Measurements from ENCODE around the gene GPC5. TPM values are rescaled to one million over a fixed set of nuclear protein-coding genes. Genes with fewer than 3 reads are reported as not detected.
"Not testable (repeated sequence)": the region's sequence is repeated elsewhere in the genome, so short reads cannot be mapped to it uniquely, and the experiment has no call there.

GPC5 gene
- total RNA-seq, 1 donor from 2014 or later: 0.57 TPM

- Mint-ChIP-seq H3K27me3 (no peaks in the 10 kb centered on the region), H3K4me3 (ENCODE audit: low read depth) (no peak overlapping the region), H3K4me1 (ENCODE audit: low read depth) (peaks cover 6% of the 10 kb centered on the region), H3K27ac (no peak overlapping the region), H3K36me3 (ENCODE audit: insufficient read depth) (no peaks in the 10 kb centered on the region), H3K9me3 (ENCODE audit: low read depth) (no peaks in the 10 kb centered on the region)
- DNase-seq (ENCODE audit: low spot score, unreplicated experiment): no peak
- TF ChIP-seq CTCF (IDR thresholded peaks at IDR 0.05; ENCODE audit: unreplicated experiment): no peak
These were observed 19.4 kb downstream of the GPC5 start for GRCh38 chr13:91417660-91418325.

- Mint-ChIP-seq H3K4me1 (ENCODE audit: low read depth) (no peaks in the 10 kb centered on the region), H3K9me3 (ENCODE audit: low read depth) (peaks cover 26% of the 10 kb centered on the region), H3K27me3 (no peaks in the 10 kb centered on the region), H3K4me3 (ENCODE audit: low read depth) (no peak overlapping the region), H3K27ac (no peak overlapping the region), H3K36me3 (ENCODE audit: insufficient read depth) (peaks cover 2% of the 10 kb centered on the region)
- no peak for DNase-seq (ENCODE audit: low spot score, unreplicated experiment)
- no peak for TF ChIP-seq CTCF (IDR thresholded peaks at IDR 0.05; ENCODE audit: unreplicated experiment)
These were observed 28.5 kb downstream of the GPC5 start for GRCh38 chr13:91426913-91427312.

GRCh38 chr13:91438674-91439073 is 40.3 kb downstream of the GPC5 start:
- not testable (repeated sequence) for H3K27ac Mint-ChIP-seq; H3K36me3 Mint-ChIP-seq (ENCODE audit: insufficient read depth); H3K27me3 Mint-ChIP-seq; H3K4me1 Mint-ChIP-seq (ENCODE audit: low read depth); DNase-seq (ENCODE audit: low spot score, unreplicated experiment); H3K4me3 Mint-ChIP-seq (ENCODE audit: low read depth)
- H3K9me3 Mint-ChIP-seq (ENCODE audit: low read depth): peaks cover 21% of the 10 kb centered on the region

GRCh38 chr13:91450913-91451312 is 52.5 kb downstream of the GPC5 start:
- no peak for DNase-seq (ENCODE audit: low spot score, unreplicated experiment)
- H3K27ac Mint-ChIP-seq: no peak overlapping the region
- no peak overlapping the region for H3K4me3 Mint-ChIP-seq (ENCODE audit: low read depth)
- H3K4me1 Mint-ChIP-seq (ENCODE audit: low read depth): no peaks in the 10 kb centered on the region
- H3K36me3 Mint-ChIP-seq (ENCODE audit: insufficient read depth): no peaks in the 10 kb centered on the region
- TF ChIP-seq CTCF (IDR thresholded peaks at IDR 0.05; ENCODE audit: unreplicated experiment): no peak
- H3K27me3 Mint-ChIP-seq: peaks cover 2% of the 10 kb centered on the region
- H3K9me3 Mint-ChIP-seq (ENCODE audit: low read depth): no peaks in the 10 kb centered on the region

GRCh38 chr13:91454666-91455065 is 56.2 kb downstream of the GPC5 start:
- Mint-ChIP-seq H3K4me1 (ENCODE audit: low read depth) (no peaks in the 10 kb centered on the region), H3K27me3 (peaks cover 2% of the 10 kb centered on the region), H3K9me3 (ENCODE audit: low read depth) (no peaks in the 10 kb centered on the region), H3K27ac (no peak overlapping the region), H3K36me3 (ENCODE audit: insufficient read depth) (no peaks in the 10 kb centered on the region), H3K4me3 (ENCODE audit: low read depth) (no peak overlapping the region)
- no peak for TF ChIP-seq CTCF (IDR thresholded peaks at IDR 0.05; ENCODE audit: unreplicated experiment)
- no peak for DNase-seq (ENCODE audit: low spot score, unreplicated experiment)

- Mint-ChIP-seq H3K4me1 (ENCODE audit: low read depth) (no peaks in the 10 kb centered on the region), H3K36me3 (ENCODE audit: insufficient read depth) (no peaks in the 10 kb centered on the region), H3K4me3 (ENCODE audit: low read depth) (no peak overlapping the region), H3K9me3 (ENCODE audit: low read depth) (no peaks in the 10 kb centered on the region), H3K27ac (no peak overlapping the region), H3K27me3 (peaks cover 2% of the 10 kb centered on the region)
- TF ChIP-seq CTCF (IDR thresholded peaks at IDR 0.05; ENCODE audit: unreplicated experiment): no peak
- DNase-seq (ENCODE audit: low spot score, unreplicated experiment): no peak
These were observed 58.4 kb downstream of the GPC5 start for GRCh38 chr13:91456837-91457236.

All from progenitor cell of endocrine pancreas (in vitro differentiated cells).